Measurements from ENCODE around the gene CGNL1.

The CGNL1 gene

DNA sequence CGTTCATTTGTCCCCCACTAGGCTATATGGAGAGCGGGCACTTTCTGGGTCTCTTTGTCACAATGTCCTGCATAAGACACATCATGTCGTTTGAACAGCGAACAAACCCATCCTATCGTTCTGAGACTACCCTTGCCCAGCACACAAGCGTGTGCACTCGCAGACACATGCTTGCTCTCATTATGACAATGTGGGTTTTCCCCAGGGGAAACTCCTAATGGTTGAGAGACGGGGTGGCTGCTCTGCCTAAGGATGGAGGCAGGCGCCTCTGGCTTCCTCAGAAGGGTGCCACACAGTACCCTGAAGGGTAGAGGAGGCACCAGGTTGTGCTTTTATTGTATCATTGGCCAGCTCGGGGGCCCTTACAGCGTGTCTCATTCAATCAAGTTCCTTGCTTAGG lies 164.4 kb downstream of the CGNL1 start:
- in situ Hi-C loops (cut with MboI; ENCODE audit: low sequenced_read_pairs): no loop called here

DNA sequence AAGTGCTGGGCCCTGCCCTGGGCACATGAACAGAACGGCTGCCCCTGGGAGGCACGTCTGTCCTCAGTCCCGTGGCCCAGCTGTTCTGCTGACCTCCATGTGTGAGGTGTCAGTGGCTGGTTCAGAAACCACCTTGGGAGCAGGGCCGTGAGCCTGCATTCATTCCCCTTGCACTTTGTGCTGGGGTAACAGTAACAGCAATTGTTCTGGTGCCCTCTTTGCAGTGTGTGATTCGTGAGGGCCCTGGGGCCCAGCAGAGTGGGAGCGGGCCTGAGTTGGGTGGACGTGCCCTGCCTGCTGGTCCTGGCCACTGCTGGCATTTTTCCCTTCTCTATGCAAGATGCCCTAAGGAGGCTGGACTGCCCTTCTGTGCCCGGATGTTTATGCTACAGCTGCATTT lies 165.0 kb downstream of the CGNL1 start:
- in situ Hi-C loops (cut with MboI; ENCODE audit: low sequenced_read_pairs): no loop called here

DNA sequence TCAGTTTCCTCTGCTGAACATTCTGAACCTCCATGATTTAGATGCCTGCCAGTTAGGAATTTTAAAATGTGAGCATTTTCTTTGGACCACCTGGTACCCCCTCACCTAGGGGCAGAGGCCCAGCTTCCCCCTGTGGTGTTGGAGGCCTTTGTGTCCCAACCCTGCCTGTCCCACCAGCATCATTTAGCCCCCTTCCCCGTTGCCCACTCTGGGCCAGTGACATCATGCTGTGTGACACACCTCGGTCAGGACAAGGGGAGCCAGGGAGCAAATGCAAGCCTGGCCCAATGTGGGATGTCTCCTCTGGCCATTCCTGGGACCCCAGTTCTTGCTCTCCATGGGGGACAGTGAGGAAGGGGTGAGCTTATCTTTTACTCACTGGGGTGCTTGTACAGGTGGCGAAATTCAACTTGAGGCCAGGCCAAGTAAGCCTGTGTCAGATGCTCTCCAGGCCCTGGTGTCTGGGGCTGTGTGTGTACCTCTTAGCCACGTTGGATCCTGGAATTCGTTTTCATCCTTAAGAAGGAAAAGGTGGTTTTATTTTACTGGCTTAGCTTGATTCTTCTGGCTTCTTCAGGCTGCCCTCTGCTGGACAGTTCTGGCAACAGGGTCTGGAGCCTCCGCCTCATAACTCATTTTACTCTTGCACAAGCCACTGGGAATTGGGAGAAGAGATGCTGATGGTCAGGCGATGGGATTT lies 165.7 kb downstream of the CGNL1 start:
- in situ Hi-C loops (cut with MboI; ENCODE audit: low sequenced_read_pairs): no loop called here

DNA sequence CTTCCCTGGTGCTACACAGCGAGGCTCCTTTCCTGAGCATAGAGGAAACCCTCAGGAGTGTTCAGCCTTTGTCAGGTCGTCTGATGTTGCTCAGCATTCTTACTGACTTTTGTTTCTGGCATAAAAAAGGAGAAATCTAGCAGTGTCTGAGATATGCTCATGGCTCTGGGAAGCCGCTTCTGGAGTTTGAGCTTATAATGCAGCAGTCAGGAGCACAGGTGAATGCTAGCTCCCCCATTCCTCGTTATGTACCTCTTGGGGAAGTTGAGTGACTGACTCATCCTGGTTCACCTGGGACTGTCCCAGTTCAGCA lies 166.2 kb downstream of the CGNL1 start:
- in situ Hi-C loops (cut with MboI; ENCODE audit: low sequenced_read_pairs): no loop called here

DNA sequence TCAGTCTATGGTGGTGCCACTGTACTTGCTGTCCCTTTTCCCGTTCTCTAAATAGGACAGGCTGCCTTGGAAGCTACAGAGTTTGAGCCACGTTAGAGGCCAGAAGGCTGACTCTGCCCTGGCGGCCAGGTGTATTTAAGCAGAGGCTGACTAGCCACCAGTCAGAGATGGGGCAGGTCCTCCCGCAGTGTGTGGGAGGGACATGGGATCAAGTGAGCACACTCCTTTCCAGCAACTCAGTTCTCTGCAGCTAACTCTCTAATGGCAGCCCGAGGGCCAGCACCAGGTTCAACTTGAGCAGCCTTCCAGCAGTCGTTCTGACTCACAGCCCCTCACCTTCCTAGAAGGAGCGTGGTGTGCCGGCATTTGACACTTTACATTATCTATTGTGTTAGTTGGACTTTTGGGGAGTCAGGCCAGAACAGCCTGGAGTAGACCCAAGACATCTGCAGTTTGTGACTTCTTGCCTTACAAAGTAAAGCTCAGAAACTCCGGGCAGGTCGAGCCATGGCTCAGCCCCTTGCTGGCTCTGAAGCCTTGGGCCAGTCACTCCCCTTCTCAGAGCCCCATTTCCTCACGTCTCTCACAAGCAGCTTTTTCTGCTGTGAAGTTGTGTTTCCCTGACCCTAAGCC lies 168.7 kb downstream of the CGNL1 start:
- in situ Hi-C loops (cut with MboI; ENCODE audit: low sequenced_read_pairs): no loop called here

DNA sequence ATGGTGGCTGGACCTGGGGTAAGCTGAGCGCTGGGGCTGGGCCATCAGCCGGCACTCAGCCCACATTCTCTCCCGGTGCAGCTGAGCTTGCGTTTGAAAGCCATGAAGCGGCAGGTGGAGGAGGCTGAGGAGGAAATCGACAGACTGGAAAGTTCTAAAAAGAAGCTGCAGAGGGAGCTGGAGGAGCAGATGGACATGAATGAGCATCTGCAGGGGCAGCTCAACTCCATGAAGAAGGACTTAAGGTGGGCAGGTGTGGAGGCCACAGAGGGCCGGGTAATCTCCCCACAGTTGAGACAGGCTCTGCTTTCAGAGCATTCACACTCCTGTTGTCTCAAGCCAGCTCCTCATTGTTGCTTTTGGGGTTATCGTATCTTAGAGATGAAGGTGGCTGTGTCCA lies 169.7 kb downstream of the CGNL1 start:
- in situ Hi-C loops (cut with MboI; ENCODE audit: low sequenced_read_pairs): no loop called here

DNA sequence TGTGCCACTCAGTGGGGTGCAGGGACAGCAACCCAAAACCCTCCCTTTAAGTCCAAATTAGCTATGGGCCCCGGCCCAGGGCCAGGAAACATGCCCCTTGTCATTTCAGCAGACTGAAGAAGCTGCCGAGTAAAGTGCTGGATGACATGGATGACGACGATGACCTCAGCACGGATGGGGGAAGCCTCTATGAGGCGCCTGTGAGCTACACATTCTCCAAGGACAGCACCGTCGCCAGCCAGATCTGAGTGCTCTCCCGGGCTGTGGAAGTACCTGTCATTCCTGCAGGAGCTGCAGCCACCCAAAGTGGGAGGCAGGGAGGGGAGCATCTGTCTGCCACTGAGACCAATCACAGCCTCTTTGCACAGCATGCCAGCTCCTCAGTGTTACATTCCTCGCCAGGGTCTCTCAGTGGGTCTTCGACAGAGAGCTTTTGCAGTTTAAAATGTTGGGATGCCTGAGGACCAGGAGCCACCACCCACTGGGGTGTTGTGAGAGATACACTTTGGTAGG lies 171.0 kb downstream of the CGNL1 start:
- in situ Hi-C loops (cut with MboI; ENCODE audit: low sequenced_read_pairs): no loop called here

DNA sequence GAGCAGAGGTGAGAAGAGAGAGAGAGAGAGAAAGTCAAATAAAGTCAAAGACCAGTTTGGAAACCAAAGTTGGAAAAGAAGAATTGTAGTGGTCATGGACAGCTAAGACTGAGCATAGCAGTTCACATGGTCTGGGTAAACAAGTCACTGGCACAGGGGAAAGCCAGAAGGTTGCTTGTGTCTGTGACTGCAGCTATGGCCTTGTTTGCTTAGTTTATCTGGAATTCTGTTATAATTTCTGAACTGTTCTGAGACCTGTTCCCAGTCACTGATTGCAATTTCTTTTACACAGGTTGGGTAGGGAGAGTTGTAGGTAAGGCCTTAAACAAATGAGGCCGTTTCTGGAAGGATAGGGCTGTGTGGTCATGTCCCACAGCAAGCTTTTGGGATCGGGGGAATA lies 172.0 kb downstream of the CGNL1 start:
- in situ Hi-C loops (cut with MboI; ENCODE audit: low sequenced_read_pairs): no loop called here

DNA sequence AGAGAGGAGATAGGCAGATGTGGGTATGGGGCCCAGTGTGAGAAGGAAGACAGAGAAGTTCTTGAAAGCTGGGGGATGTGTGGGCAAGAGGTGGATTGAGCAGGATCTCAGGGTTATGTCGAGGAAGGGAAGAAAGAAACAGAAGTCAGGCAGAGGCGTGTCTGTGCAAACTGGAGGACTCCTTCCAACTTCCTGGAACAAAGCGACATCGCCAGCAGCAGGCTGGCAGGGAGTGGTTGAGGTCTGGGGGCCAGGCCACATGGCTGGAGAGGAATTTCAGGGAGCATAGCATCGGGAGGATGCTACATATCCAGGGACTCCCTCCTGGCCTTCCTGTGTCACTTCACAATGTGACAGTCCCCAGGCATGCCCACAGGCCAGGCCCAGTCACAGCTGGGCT lies 172.5 kb downstream of the CGNL1 start:
- in situ Hi-C loops (cut with MboI; ENCODE audit: low sequenced_read_pairs): no loop called here

DNA sequence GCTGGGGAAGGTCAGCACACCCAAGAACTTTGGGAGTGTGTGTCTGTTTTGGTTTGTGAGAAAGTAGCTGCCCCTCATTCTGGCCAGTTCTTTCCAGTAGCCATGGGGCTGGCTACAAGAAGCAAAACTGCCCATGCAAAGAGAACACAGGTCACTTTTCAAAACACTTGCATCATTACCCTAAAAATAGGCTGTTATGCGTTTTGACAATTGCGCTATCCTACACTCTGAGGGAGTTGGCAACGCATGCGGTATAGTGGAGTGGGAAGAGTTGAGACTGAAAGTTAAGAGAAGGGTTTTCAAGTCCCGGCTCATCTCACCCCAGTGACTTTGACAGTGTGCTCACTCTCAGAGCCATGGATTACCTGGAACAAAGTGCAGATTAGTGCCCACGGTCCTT lies 173.6 kb downstream of the CGNL1 start:
- in situ Hi-C loops (cut with MboI; ENCODE audit: low sequenced_read_pairs): no loop called here

DNA sequence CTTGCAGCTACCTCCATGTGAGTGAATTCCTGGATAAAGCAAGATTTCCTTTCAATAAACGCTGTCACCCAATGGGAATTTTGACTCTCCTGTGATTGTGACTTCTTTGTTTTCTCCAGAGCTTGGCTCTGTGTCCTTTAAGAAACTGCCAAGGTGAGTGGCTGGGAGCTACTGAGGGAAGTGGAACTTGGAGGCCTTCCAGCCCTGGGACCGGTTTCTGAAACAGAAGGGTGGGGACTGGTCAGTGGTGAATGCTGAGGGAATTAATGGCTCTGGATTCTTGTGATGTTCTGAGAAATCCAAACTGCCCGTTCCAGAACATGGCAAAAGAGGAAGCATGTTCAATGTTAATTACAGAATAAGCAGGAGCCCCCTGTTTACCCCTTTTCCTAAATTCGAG lies 174.3 kb downstream of the CGNL1 start:
- in situ Hi-C loops (cut with MboI; ENCODE audit: low sequenced_read_pairs): no loop called here

DNA sequence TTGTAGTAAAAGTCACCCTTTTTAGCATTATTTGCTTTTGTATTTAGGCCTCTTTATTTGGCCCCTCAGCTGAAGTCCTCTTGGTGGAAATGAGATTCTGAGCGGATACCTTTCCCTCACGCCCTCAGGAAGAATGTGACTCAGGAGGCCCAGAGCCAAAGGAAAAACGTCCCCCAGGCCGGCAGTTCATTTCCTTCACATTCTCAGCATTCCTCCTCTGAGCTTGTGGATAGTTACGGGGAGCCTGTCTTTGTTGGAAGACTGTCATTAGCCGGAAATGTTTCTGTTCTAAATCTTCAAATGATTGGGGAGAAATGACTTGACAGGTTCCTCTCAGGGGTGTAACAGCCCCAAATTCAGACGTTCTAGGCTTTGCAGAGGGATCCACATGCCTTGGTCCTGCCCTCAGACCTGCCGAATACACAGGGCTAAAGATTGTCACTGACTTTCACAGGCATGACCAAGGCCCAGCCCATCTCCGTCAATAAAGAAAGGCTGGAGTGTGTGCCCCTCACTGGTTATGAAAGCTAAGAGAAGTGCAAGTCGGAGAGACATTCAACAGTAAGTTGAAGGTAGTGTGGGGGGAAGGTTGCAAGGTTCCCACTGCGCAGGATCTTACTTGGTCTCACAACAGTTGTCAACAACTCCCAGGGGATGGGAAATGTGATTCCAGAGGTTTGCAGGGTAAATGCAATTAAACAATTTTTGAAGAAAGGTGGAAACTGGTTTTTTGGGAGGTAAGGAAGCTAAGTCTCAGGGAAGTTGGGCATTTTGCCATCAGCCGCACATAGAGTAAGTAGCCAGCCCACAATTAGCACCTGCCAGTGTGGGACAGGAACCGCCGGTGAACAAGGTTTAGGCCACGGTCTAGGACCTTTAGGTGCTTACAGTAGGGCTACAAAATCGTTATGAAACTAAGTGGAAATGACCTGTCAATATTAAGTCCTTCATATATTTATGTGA lies 175.7 kb downstream of the CGNL1 start:
- in situ Hi-C loops (cut with MboI; ENCODE audit: low sequenced_read_pairs): no loop called here

DNA sequence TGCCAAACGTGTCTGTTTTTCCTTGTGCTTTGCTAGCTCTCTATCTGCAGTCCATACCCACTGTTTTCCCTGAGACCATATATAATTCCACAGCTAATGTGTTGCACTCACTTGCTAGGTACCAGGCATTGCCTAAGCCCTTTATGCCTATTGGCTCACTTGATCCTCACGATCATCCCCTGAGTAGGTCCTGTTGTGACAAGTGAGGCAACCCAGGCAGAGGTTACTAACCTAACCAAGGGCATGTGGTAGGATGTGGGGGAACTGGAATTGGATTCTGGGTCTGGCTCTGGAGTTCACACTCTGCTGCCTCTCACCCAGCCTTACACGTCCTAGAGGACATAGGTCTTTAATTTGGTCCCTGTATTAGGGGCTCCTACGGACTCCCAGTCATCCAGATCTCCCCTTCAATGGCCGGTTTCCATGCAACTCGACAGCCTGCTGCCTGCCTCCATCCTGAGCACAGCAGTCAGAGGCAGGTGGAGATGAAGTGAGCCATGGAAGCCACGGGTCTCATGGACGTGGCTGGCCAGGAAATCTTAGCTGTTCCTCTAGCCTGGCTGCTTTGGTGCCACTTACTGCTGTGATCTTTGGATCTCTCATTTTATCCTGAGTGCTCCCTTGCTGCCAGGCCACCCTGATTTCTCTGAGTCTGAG lies 176.5 kb downstream of the CGNL1 start:
- in situ Hi-C loops (cut with MboI; ENCODE audit: low sequenced_read_pairs): no loop called here

DNA sequence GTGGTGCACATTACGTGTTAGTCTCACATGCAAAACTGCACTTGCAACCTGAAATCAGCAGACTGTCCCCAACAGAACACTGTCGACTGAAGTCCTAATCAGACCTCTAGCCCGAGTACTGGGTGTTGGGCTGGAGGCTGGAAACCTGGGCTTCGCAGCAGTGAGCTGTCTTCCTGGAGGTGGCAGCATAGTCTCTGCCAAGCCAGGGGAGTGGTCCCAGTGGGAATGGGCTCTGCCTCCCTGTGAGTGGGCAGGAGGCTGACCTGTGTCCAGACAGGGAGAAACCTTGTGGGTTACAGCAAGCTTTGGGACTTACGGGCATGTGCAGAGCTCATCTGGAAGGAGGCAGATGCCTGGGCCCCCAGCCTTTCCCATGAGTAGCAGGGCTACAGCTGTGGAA lies 177.2 kb downstream of the CGNL1 start:
- in situ Hi-C loops (cut with MboI; ENCODE audit: low sequenced_read_pairs): no loop called here

DNA sequence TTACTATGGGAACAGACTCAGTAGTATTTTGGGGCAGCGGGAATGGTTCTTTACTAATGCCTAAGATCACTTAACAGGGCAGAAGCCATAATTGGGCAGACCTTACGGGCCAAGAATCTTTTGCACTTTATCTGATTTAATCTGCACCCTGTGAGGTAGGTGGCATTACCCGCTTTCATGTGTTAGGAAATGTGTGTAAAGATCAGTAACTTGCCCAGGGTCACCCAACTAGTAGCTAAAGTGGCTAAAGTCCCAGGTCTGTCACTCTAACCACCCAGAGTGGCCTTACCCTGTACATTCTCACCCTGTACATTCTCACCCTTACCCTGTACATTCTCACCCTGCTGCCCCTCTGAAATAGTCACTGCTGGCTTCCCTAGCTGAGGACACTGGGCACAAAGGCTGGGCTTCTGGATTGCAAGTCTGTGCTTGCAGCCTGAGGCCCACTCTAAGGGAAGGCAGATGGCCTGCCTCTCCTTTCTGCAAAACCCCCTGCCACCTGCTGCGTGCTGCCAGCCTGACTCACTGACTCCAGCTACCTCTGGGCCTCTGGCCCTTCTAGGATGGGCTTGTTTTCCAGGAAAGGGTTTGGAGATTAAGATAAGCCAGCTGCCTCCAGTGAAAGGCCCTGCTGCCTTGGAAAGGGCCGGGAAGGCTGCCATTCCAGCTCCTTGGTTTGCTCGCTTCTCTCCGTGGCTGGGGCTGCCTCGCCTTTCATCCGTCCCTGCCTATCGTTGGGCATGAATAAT lies 177.9 kb downstream of the CGNL1 start:
- in situ Hi-C loops (cut with MboI; ENCODE audit: low sequenced_read_pairs): no loop called here

DNA sequence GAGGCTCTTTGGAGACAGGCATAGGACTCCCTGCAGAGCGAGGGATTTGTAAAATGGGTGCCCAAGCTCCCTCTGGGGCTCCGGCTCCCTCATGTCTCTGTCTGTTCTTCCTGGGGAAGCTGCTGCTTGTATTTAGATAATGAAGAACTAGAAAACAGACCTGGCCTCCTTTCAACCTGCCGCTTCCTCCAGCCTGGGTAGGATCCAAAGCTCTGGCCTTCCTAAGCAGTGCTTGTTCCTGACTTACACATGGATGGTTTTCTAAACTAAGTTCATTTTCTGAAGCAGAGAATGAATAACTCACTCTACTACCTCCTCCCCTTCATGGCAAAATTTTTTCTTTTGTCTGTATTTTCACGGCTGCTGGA lies 178.5 kb downstream of the CGNL1 start:
- in situ Hi-C loops (cut with MboI; ENCODE audit: low sequenced_read_pairs): no loop called here

DNA sequence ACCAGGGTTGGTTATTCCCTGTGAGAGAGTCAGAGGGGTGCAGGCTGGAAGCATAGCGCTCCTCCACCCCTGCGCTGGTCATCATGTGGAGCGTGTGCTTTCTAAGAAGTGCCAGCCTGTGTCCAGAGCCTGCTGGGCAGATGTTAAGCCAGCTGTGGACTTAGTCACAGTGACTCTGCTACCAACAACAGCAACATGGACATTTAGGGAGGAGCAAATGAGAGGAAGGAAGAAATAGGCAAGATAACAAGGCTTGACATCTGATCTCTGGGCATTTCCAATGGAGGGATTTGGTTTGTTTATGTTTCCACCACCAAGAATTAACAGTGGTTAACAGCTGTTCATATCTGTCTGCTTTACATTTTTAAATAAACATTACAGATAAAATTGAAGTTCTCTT lies 179.0 kb downstream of the CGNL1 start:
- in situ Hi-C loops (cut with MboI; ENCODE audit: low sequenced_read_pairs): no loop called here

DNA sequence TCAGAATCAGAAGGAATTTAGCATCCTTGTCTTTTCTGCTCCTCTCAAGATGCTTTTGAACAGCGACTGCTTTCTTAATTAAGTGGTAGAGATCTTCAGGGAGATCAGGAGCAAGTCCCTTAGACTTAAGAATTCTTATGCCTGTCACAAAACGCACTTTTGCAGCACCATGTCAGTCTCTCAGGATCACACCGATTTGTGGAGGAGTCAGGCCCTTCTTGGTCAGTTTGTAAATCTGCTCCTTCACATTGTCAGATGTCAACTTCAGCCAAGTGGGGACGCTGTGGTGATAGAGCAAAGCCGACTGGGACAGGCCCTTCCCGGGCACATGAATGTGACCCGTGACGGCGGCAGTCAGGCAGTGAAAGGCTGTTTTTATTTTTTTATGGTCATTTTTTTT lies 179.7 kb downstream of the CGNL1 start:
- in situ Hi-C loops (cut with MboI; ENCODE audit: low sequenced_read_pairs): no loop called here

DNA sequence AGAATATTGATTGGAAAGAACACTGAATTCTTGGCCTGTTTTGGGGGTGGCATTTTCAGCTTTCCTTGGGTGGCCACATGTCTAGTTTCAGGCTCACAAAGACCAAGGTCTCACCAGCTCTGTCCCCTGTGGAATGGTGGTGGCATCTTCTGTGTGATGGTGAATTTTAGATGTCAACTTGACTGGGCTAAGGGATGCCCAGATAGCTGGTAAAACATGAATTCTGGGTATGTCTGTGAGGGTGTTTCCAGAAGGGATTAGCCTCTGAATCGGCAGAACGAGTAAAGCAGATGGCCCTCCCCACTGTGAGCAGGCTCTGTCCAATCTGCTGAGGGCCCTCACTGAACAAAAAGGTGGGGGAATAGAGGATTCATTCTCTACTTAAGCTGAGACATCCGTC lies 181.0 kb downstream of the CGNL1 start:
- in situ Hi-C loops (cut with MboI; ENCODE audit: low sequenced_read_pairs): no loop called here

DNA sequence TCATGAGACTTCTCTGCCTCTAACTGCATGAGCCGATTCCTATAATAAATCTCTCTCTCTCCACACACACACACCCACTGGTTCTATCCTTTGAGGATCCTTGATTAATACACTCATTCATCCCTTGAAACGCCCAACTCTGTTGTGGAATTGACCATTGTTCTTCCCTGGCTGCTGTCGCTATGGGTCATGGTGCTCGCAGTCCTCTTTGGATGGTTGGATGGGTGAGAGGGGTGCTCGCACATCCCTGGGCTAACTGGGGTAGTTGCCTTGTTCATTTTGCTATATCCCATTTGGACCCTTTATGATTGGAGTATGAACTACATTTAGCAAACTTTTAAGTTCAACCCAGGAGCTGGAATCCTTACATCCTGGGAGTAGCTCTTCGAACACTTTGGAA lies 181.5 kb downstream of the CGNL1 start:
- in situ Hi-C loops (cut with MboI; ENCODE audit: low sequenced_read_pairs): no loop called here

DNA sequence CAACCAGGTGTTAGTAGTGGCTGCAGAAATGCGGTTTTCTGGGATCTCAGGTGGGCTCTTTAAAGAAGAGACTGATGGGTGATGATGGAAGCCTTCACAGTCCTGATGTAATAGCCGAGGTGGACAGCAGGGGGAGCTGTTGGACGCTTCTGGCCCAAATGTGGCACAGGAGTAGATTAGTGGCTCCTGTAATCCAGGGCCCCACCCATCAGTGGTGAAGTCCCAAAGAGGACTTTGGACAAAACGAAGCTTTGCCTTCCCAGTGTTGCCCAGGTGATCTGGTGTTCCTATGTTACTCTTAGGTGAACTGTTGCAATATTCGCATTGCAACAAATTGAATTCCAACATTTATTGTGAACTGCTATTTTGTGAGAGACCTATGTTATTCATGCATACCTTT lies 183.6 kb downstream of the CGNL1 start:
- in situ Hi-C loops (cut with MboI; ENCODE audit: low sequenced_read_pairs): no loop called here

Measured in hTERT RPE-1 (cell line).